ENCODE data around the gene DCC. TPM values are rescaled to one million over a fixed set of nuclear protein-coding genes. Genes with fewer than 3 reads are reported as not detected.

The DCC gene
- total and polyA plus RNA-seq, 4 experiments from 2014 or later, result not detected

DNA sequence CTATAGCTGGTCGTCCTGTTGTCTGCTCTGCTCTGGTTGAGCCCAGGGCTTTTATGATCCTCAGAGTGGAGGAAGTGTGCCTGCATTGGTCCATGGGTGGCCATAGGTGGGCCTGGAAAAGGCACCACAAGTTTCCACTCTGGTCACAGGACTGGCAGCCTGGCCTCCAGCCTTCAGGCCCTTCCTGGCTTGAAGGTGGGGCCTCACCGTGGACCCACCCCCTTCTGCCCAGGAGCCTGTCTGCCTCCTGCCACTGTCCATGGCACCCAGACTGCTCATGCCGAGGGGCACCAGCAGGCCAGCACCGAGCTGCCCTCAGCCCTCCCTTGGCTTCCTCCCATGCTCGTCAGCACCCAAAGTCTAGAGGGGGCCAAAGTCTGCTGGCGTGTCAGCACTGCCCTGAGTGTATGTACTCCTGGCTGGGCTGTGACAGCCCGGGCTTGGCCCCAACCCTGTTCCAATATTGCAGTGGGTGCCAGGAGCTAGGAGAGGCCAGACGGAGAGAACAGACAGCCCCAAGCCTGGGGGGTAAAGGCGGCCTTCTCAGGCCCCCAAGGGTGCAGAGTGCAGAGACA is 529.4 kb downstream of the DCC start:
- Mint-ChIP-seq H3K36me3 (no peaks in the 10 kb centered on the region), H3K27me3 (no peaks in the 10 kb centered on the region), H3K4me3 (no peak overlapping the region), H3K9me3 (peaks cover 0 to 12% (median 3%) of the 10 kb centered on the region in 8 donors), H3K27ac (no peak overlapping the region), H3K4me1 (no peaks in the 10 kb centered on the region)
- Histone ChIP-seq H3K4me3 (ENCODE audit: low read length in 2 of 2) (no peak overlapping the region), H3K9me3 (ENCODE audit: control insufficient read depth in 1 of 2, low read length in 2 of 2) (no peaks in the 10 kb centered on the region), H3K27ac (ENCODE audit: low read depth, low read length) (no peak overlapping the region), H3K36me3 (ENCODE audit: insufficient read depth, low read length) (no peaks in the 10 kb centered on the region), H3K27me3 (ENCODE audit: insufficient read depth, low read length) (no peaks in the 10 kb centered on the region), H3K4me1 (ENCODE audit: insufficient read depth, low read length) (no peaks in the 10 kb centered on the region)
- CTCF ChIA-PET (ENCODE audit: partially characterized antibody), result no interaction called here
- intact Hi-C loops (cut with micrococcal nuclease), result no loop called here
- no peak for DNase-seq
- POLR2A ChIA-PET (ENCODE audit: partially characterized antibody), result no interaction called here

DNA sequence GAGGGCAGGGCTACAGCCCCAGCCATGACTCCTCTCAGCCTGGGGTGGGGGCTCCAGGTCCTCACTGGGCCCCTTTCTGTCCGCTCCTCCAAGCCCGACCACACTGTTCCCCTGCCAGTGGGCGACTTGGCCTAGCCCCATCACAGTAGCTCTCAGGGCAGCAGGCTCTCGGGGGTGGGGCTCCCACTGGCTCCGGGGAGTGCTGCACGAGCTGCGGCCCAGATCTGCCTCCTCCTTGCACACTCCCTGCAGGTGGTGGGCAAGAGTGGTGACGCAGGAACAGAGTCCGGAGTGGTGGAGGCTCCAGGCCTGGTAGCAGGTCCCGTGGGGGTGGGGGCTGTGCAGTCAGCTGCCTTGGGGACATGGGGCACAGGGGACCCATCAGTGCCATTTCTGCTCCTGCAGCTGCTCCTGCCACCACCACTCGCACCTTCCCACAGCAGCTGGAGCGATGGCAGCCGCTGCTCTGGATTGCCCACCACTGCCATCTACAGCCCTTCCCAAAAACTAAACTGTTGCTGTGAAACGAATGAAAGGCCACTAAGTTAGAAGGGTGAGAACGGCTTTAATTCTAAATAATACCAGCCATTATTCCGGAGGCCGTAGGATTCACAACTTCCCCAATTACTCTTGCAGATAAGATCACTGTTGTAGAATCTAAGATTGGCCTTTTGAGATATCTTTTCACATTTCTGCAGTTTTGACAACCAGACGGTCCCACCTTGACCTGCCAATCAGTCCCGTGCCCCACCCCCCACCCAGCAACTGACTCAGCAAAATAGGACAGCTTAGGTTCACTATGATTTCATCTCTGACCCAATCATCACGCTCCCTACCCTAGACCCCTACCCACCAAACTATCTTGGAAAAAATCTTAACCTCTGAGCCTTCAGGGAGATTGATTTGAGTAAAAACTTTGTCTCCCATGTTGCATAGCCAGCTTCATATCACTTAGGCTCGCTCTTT is 530.2 kb downstream of the DCC start:
- Histone ChIP-seq H3K27ac (ENCODE audit: low read depth, low read length) (no peak overlapping the region), H3K9me3 (ENCODE audit: control insufficient read depth in 1 of 2, low read length in 2 of 2) (no peaks in the 10 kb centered on the region), H3K27me3 (ENCODE audit: insufficient read depth, low read length) (no peaks in the 10 kb centered on the region), H3K4me1 (ENCODE audit: insufficient read depth, low read length) (no peaks in the 10 kb centered on the region), H3K36me3 (ENCODE audit: insufficient read depth, low read length) (no peaks in the 10 kb centered on the region), H3K4me3 (ENCODE audit: low read length in 2 of 2) (no peak overlapping the region)
- H3K27ac Mint-ChIP-seq, result no peak overlapping the region
- H3K27me3 Mint-ChIP-seq, result no peaks in the 10 kb centered on the region
- CTCF ChIA-PET (ENCODE audit: partially characterized antibody), result no interaction called here
- no peak overlapping the region for H3K4me3 Mint-ChIP-seq
- H3K9me3 Mint-ChIP-seq, result peaks cover 0 to 12% (median 3%) of the 10 kb centered on the region in 8 donors
- no peak for DNase-seq
- no peaks in the 10 kb centered on the region for H3K36me3 Mint-ChIP-seq
- POLR2A ChIA-PET (ENCODE audit: partially characterized antibody), result no interaction called here
- H3K4me1 Mint-ChIP-seq, result no peaks in the 10 kb centered on the region
- intact Hi-C loops (cut with micrococcal nuclease), result no loop called here

DNA sequence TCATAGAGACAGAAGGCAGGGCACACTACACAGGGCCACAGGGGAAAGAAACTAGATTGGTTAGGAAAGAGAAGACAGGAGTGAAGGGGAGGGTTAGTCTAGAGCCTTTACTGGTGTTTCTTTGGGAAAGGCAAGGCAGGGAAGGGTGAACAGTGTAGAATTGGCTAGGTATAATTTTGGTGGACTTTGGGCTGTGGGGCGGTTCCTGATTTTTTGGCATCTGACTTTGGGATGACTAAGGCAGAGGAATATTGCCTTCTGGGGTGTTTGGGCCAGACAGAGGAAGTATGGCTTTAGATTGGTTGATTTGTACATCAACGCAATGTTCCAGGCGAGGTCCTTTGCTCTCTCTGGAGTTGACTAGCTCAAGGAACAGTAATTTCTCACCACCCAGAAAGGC is 534.8 kb downstream of the DCC start:
- DNase-seq, result no peak
- H3K27ac ChIP-seq (ENCODE audit: low read depth, low read length), result no peak overlapping the region
- H3K9me3 Mint-ChIP-seq, result peaks cover 0 to 9% (median 3%) of the 10 kb centered on the region in 8 donors
- no peaks in the 10 kb centered on the region for H3K9me3 ChIP-seq (ENCODE audit: control insufficient read depth in 1 of 2, low read length in 2 of 2)
- H3K27me3 ChIP-seq (ENCODE audit: insufficient read depth, low read length), result no peaks in the 10 kb centered on the region
- no peaks in the 10 kb centered on the region for H3K36me3 ChIP-seq (ENCODE audit: insufficient read depth, low read length)
- CTCF ChIA-PET (ENCODE audit: partially characterized antibody), result no interaction called here
- POLR2A ChIA-PET (ENCODE audit: partially characterized antibody), result no interaction called here
- no peaks in the 10 kb centered on the region for H3K4me1 Mint-ChIP-seq
- no peaks in the 10 kb centered on the region for H3K27me3 Mint-ChIP-seq
- no peak overlapping the region for H3K27ac Mint-ChIP-seq
- no peaks in the 10 kb centered on the region for H3K36me3 Mint-ChIP-seq
- intact Hi-C loops (cut with micrococcal nuclease), result no loop called here
- H3K4me3 Mint-ChIP-seq, result no peak overlapping the region
- no peaks in the 10 kb centered on the region for H3K4me1 ChIP-seq (ENCODE audit: insufficient read depth, low read length)
- no peak overlapping the region for H3K4me3 ChIP-seq (ENCODE audit: low read length in 2 of 2)

DNA sequence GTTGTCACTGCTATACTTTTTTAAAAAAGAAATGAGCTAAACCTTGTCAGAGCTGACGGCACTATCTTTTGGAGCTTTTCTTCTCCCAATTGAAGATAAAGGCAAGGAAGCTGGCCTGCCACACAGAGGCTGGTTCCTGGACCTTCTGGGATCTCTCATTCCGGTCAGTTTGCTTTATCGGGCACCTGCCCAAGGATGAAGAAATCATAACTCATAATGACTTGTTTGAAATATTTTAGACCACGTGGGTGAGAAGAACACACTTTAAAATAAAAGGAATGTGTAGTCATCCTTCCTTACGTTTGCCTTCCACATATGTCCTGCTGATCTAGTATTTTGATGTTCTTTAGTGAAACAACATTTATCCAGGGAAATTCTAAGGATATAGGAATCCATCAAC is 535.7 kb downstream of the DCC start:
- H3K27ac Mint-ChIP-seq, result no peak overlapping the region
- intact Hi-C loops (cut with micrococcal nuclease), result no loop called here

DNA sequence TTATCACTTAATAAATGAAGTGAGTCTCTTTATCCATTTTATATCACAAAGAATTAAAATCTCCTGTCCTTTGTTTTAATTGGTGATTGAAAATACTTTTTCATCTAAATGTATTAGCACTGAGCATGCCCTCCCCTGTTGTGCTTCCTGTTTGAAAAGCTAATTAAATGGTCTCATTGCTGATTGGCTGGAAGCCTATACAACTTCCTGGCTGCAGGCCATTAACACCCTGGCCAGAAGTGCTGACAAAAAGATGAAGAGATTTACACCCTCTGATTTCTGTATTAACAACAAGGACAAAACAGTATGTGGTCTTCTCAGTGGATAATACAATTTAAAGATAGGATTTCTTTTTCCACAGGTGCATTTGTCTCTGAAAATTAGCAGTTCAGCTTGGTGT is 548.0 kb downstream of the DCC start:
- Histone ChIP-seq H3K27me3 (ENCODE audit: insufficient read depth, low read length) (no peaks in the 10 kb centered on the region), H3K27ac (ENCODE audit: low read depth, low read length) (no peak overlapping the region), H3K36me3 (ENCODE audit: insufficient read depth, low read length) (no peaks in the 10 kb centered on the region), H3K9me3 (ENCODE audit: control insufficient read depth in 1 of 2, low read length in 2 of 2) (no peaks in the 10 kb centered on the region), H3K4me1 (ENCODE audit: insufficient read depth, low read length) (no peaks in the 10 kb centered on the region), H3K4me3 (ENCODE audit: low read length in 2 of 2) (no peak overlapping the region)
- Mint-ChIP-seq H3K9me3 (peaks cover 0 to 18% (median 7%) of the 10 kb centered on the region in 8 donors), H3K27ac (no peak overlapping the region), H3K4me1 (no peaks in the 10 kb centered on the region), H3K27me3 (no peaks in the 10 kb centered on the region), H3K36me3 (no peaks in the 10 kb centered on the region), H3K4me3 (no peak overlapping the region)
- DNase-seq, result no peak
- intact Hi-C loops (cut with micrococcal nuclease), result no loop called here
- ChIA-PET CTCF (ENCODE audit: partially characterized antibody) (no interaction called here), POLR2A (ENCODE audit: partially characterized antibody) (no interaction called here)

More for the DNA sequence above, 535.7 kb downstream of the DCC start:
- no peaks in the 10 kb centered on the region for H3K4me1 Mint-ChIP-seq
- peaks cover 0 to 8% (median 5%) of the 10 kb centered on the region in 8 donors for H3K9me3 Mint-ChIP-seq
- Histone ChIP-seq H3K36me3 (ENCODE audit: insufficient read depth, low read length) (no peaks in the 10 kb centered on the region), H3K27me3 (ENCODE audit: insufficient read depth, low read length) (no peaks in the 10 kb centered on the region), H3K27ac (ENCODE audit: low read depth, low read length) (no peak overlapping the region), H3K4me3 (ENCODE audit: low read length in 2 of 2) (no peak overlapping the region), H3K4me1 (ENCODE audit: insufficient read depth, low read length) (no peaks in the 10 kb centered on the region), H3K9me3 (ENCODE audit: control insufficient read depth in 1 of 2, low read length in 2 of 2) (no peaks in the 10 kb centered on the region)
- DNase-seq, result no peak
- no peaks in the 10 kb centered on the region for H3K36me3 Mint-ChIP-seq
- H3K4me3 Mint-ChIP-seq, result no peak overlapping the region
- CTCF ChIA-PET (ENCODE audit: partially characterized antibody), result no interaction called here
- H3K27me3 Mint-ChIP-seq, result no peaks in the 10 kb centered on the region
- POLR2A ChIA-PET (ENCODE audit: partially characterized antibody), result no interaction called here

DNA sequence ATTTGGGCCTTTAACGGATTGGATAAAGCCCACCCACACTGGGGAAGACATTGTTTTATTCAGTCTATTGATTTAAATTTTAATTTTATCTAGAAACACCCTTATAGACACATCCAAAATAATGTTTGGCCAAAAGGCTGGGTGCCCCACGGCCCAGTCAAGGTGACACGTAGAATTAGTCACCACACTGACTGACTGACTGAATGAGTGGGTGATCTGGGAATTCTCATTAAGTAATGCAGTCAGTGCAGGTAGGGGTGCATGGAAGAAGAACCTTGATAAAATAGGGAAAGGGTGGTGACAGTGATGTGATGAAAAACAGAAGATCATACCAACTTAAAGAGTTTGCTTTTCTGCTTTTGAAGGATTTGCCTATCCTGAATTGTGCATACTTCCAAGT is 554.8 kb downstream of the DCC start:
- H3K9me3 Mint-ChIP-seq, result peaks cover 0 to 7% (median 0%) of the 10 kb centered on the region in 8 donors
- no peaks in the 10 kb centered on the region for H3K36me3 Mint-ChIP-seq
- DNase-seq, result no peak
- no peaks in the 10 kb centered on the region for H3K4me1 ChIP-seq (ENCODE audit: insufficient read depth, low read length)
- no peaks in the 10 kb centered on the region for H3K9me3 ChIP-seq (ENCODE audit: control insufficient read depth in 1 of 2, low read length in 2 of 2)
- no peak overlapping the region for H3K27ac ChIP-seq (ENCODE audit: low read depth, low read length)
- H3K27ac Mint-ChIP-seq, result no peak overlapping the region
- ChIA-PET POLR2A (ENCODE audit: partially characterized antibody) (no interaction called here), CTCF (ENCODE audit: partially characterized antibody) (no interaction called here)
- no peaks in the 10 kb centered on the region for H3K4me1 Mint-ChIP-seq
- intact Hi-C loops (cut with micrococcal nuclease), result no loop called here
- no peak overlapping the region for H3K4me3 ChIP-seq (ENCODE audit: low read length in 2 of 2)
- no peaks in the 10 kb centered on the region for H3K36me3 ChIP-seq (ENCODE audit: insufficient read depth, low read length)
- H3K27me3 ChIP-seq (ENCODE audit: insufficient read depth, low read length), result no peaks in the 10 kb centered on the region
- no peaks in the 10 kb centered on the region for H3K27me3 Mint-ChIP-seq
- H3K4me3 Mint-ChIP-seq, result no peak overlapping the region

DNA sequence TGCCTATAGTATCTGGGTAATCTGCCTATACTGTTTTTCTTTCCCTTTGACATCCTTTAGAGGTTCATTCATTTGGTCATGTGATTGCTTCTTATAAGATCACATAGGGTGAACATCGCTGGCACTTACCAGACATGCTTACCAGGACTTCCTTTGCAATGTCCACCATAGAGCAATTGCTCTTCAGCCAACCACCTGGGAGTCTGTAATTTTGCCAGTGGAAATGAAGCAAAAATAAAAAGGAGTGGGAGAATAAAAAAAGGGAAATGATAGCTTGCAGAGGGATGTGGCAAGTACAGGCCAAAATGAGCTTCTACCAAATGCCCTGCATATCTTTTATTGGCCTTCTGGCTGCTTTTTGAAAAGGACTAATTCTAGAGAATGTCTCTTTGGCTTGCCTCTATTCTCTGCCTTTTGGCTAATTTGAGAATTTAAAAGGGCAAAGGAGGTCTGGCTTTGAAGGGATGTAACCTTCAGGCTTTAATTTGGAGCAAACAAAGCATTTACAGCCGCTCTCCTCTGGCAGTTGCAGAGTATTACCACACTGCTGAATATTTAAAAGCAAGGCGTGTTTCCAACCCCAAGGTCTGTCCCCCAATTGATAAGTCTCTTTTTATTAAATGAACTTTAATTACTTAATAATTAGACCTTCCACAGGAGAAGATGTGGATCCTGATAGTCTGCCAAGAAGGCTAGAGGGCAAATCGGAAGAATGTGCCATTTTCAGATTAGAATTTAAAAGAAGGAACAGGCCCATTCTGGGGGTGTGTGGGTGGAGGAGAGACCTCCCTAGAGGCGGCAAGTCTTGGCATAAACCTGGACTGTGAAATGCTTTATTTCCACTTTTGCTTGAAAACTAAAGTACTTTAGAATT is 557.9 kb downstream of the DCC start:
- intact Hi-C loops (cut with micrococcal nuclease), result no loop called here
- H3K4me1 ChIP-seq (ENCODE audit: insufficient read depth, low read length), result no peaks in the 10 kb centered on the region
- H3K9me3 ChIP-seq (ENCODE audit: control insufficient read depth in 1 of 2, low read length in 2 of 2), result no peaks in the 10 kb centered on the region
- Mint-ChIP-seq H3K4me1 (no peaks in the 10 kb centered on the region), H3K27me3 (no peaks in the 10 kb centered on the region), H3K36me3 (no peaks in the 10 kb centered on the region), H3K9me3 (peaks cover 0 to 9% (median 0%) of the 10 kb centered on the region in 8 donors), H3K4me3 (no peak overlapping the region), H3K27ac (no peak overlapping the region)
- POLR2A ChIA-PET (ENCODE audit: partially characterized antibody), result no interaction called here
- H3K27ac ChIP-seq (ENCODE audit: low read depth, low read length), result no peak overlapping the region
- no peaks in the 10 kb centered on the region for H3K27me3 ChIP-seq (ENCODE audit: insufficient read depth, low read length)
- H3K36me3 ChIP-seq (ENCODE audit: insufficient read depth, low read length), result no peaks in the 10 kb centered on the region
- CTCF ChIA-PET (ENCODE audit: partially characterized antibody), result no interaction called here
- H3K4me3 ChIP-seq (ENCODE audit: low read length in 2 of 2), result no peak overlapping the region
- no peak for DNase-seq
